PC-9 (cell line): ENCODE measurements around the gene NAT9. TPM values are rescaled to one million over a fixed set of nuclear protein-coding genes. Genes with fewer than 3 reads are reported as not detected.
A peak's percentile ranks its signal among the peaks of the same experiment; 100 is the strongest.

Experiments used
- BruUV-seq: library from RNA; stranded (reverse); fragments of 400-500 nt; replicated peaks from 2 replicates; lab custom pipeline; 2021; lab: Mats Ljungman, UMichigan
- CTCF ChIA-PET: fragments of 300-600 bp; sonication (Branson Sonifier 250); formaldehyde crosslinking; loops from one replicate; lab custom pipeline; 2022; ENCODE audit warnings: antibody characterized with exemption; lab: Charles Lee
- POLR2A ChIA-PET: fragments of 300-600 bp; sonication (Branson Sonifier 250); formaldehyde crosslinking; loops from one replicate; lab custom pipeline; 2022; ENCODE audit warnings: antibody characterized with exemption; ENCODE audit not compliant: unreplicated experiment; lab: Charles Lee
- DNase-seq, 2 experiments: peaks; one replicate each; pipeline versions ENCODE4 v3.0.0 to v3.0.0-alpha.2; 2015 to 2022; ENCODE audit warnings: mixed read lengths in 1 of 2
- H2AFZ ChIP-seq: fragments of 200-600 bp; sonication (generic); 2 replicates; pipeline ENCODE4 v1.8.1; 2017; ENCODE audit warnings: antibody characterized with exemption
- H3F3A ChIP-seq: fragments of 200-600 bp; sonication (generic); 2 replicates; pipeline ENCODE4 v1.8.1; 2017; ENCODE audit warnings: antibody characterized with exemption, mild to moderate bottlenecking, low read depth; ENCODE audit not compliant: insufficient read depth
- H3K27ac ChIP-seq: fragments of 200-600 bp; sonication (generic); 2 replicates; pipeline ENCODE4 v1.6.1; 2016; ENCODE audit warnings: mixed run types
- H3K27me3 ChIP-seq: fragments of 200-600 bp; sonication (generic); 2 replicates; pipeline ENCODE4 v1.6.1; 2016; ENCODE audit warnings: low read depth, mixed run types; ENCODE audit not compliant: insufficient read depth
- H3K36me3 ChIP-seq: fragments of 200-600 bp; sonication (generic); 2 replicates; pipeline ENCODE4 v1.6.1; 2016; ENCODE audit warnings: low read depth, mixed run types
- H3K4me1 ChIP-seq: fragments of 200-600 bp; sonication (generic); replicated peaks from 2 replicates; pipeline ENCODE4 v1.6.1; 2016; ENCODE audit warnings: mixed run types; ENCODE audit not compliant: insufficient read depth
- H3K4me2 ChIP-seq: fragments of 200-600 bp; sonication (generic); 2 replicates; pipeline ENCODE4 v1.6.1; 2017; ENCODE audit warnings: mixed run types
- H3K4me3 ChIP-seq: fragments of 200-600 bp; sonication (generic); 2 replicates; pipeline ENCODE4 v1.6.1; 2016; ENCODE audit warnings: mixed run types
- H3K79me2 ChIP-seq: fragments of 200-600 bp; sonication (generic); 2 replicates; pipeline ENCODE4 v1.6.1; 2017; ENCODE audit warnings: low read depth, mixed run types
- H3K9me2 ChIP-seq: fragments of 200-600 bp; sonication (generic); 2 replicates; pipeline ENCODE4 v1.8.1; 2017; ENCODE audit warnings: mild to moderate bottlenecking; ENCODE audit not compliant: insufficient read depth
- H3K9me3 ChIP-seq: fragments of 200-600 bp; sonication (generic); 2 replicates; pipeline ENCODE4 v1.8.1; 2016; ENCODE audit warnings: low read depth; ENCODE audit not compliant: insufficient read depth
- H4K20me1 ChIP-seq: fragments of 200-600 bp; sonication (generic); 2 replicates; pipeline ENCODE4 v1.8.1; 2017; ENCODE audit not compliant: insufficient read depth
- EZH2 ChIP-seq: fragments of 200-600 bp; sonication (generic); IDR thresholded peaks from 2 replicates; pipeline ENCODE4 v1.8.0; 2017; ENCODE audit warnings: antibody characterized with exemption, low read depth
- intact Hi-C: fragments of 100-400 bp; cut with micrococcal nuclease; formaldehyde crosslinking; loops from one replicate; pipeline ENCODE4 v1.10.0; 2022; ENCODE audit not compliant: unreplicated experiment
- total RNA-seq: library from RNA; stranded (reverse); gene quantifications from 2 replicates; pipeline ENCODE4 v1.2.3, GENCODE V29; 2021
- TF ChIP-seq, protein P1 (sequence below): fragments of 200-600 bp; sonication (generic); conservative IDR thresholded peaks from 2 replicates; pipeline ENCODE4 v1.6.1; 2017; ENCODE audit warnings: mixed run types, antibody characterized with exemption, mild to moderate bottlenecking, moderate library complexity

The NAT9 gene
- total RNA-seq, 1 experiment from 2014 or later: 31.5 TPM

DNA sequence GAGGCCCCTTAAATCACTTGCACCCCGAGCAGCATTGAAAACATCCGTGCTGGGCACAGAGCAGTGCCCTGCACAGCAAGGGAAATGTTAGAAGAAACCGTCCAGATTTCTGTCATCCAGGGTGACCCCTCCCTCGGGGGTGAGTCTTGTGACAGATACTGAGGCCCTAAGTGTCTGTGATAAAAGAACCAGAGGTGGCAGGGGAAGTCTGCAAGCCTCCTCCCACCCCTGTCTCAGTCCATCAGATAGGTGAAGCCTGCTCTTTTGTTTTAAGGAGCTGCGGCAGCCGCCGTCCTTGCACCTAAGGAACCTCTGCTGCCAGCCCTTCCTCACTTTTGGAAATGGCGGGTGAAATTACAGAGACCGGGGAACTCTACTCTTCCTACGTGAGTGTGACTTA, 845 bp upstream of the NAT9 start:
- BruUV-seq: no TSS peak
- Histone ChIP-seq H3K27me3 (no peaks in the 10 kb centered on the region), H3K4me3 (peak overlapping the region; percentile 58), H3K9me2 (no peaks in the 10 kb centered on the region), H3K9me3 (no peaks in the 10 kb centered on the region), H3K4me1 (peaks cover 16% of the 10 kb centered on the region), H3K79me2 (peaks cover 24% of the 10 kb centered on the region), H4K20me1 (peaks cover 5% of the 10 kb centered on the region; the same call in 1 of the 2 replicates), H3K36me3 (0 out of 2 replicates have a peak, but pooled peaks cover 5% of the 10 kb centered on the region), H2AFZ (peak overlapping the region; percentile 74), H3K27ac (no peak overlapping the region), H3F3A (0 out of 2 replicates have a peak, but pooled peaks cover 3% of the 10 kb centered on the region), H3K4me2 (peak overlapping the region; percentile 98)
- ChIA-PET CTCF (interaction anchor here (0.6 to 1.7 kb wide), 7 partner anchors 12 to 398 kb away, joined by 3 to 8 read pairs (median 4); no protein-coding TSS in a partner anchor), POLR2A (interaction anchor here (1.0 kb wide), 1 partner anchor 96 kb away, joined by 3 read pairs; no protein-coding TSS in a partner anchor)
- DNase-seq: no peak
- intact Hi-C loops: loop anchor here (10.0 kb wide), 1 partner anchor 178 kb away; no protein-coding TSS in a partner anchor
- TF ChIP-seq, protein P1, sequence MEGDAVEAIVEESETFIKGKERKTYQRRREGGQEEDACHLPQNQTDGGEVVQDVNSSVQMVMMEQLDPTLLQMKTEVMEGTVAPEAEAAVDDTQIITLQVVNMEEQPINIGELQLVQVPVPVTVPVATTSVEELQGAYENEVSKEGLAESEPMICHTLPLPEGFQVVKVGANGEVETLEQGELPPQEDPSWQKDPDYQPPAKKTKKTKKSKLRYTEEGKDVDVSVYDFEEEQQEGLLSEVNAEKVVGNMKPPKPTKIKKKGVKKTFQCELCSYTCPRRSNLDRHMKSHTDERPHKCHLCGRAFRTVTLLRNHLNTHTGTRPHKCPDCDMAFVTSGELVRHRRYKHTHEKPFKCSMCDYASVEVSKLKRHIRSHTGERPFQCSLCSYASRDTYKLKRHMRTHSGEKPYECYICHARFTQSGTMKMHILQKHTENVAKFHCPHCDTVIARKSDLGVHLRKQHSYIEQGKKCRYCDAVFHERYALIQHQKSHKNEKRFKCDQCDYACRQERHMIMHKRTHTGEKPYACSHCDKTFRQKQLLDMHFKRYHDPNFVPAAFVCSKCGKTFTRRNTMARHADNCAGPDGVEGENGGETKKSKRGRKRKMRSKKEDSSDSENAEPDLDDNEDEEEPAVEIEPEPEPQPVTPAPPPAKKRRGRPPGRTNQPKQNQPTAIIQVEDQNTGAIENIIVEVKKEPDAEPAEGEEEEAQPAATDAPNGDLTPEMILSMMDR: no peak
- TF ChIP-seq EZH2: no peak

DNA sequence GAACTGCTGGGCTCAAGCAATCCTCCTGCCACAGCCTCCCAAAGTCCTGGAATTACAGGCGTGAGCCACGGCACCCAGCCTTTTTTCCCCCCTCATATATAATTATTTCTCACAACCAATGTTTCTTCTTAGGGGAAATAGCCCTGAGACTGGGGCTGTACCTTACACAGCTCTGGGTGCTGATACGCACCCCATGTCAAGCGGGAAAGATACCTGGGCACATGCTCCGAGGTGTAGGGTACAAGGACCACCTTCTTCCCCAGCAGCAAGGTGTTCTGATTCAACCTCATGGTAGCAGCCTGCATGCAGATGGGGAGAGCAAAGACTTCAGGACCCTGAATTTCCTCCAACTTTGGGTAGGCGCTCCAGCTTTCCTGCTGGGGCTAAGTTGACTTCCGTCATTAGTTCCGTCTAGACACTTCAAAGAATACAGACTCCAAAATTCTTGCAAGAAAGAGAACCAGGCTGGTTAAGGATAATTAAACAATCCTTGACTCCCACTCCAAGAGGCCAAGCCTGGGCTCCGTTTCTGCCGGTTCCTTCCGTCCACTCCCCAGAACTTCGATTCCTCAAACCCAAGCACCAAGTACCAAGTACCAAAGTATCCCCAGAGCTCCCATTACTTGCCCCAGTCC, 619 bp downstream of the NAT9 start:
- 0 out of 2 replicates have a peak, but pooled peaks cover 5% of the 10 kb centered on the region for H3K36me3 ChIP-seq
- intact Hi-C loops: loop anchor here (10.0 kb wide), 1 partner anchor 179 kb away; no protein-coding TSS in a partner anchor
- peaks cover 10% of the 10 kb centered on the region; the same call in 1 of the 2 replicates for H3F3A ChIP-seq
- ChIA-PET CTCF (interaction anchor here (0.7 to 1.7 kb wide), 3 partner anchors 31 to 381 kb away, joined by 3 to 8 read pairs (median 6); no protein-coding TSS in a partner anchor), POLR2A (interaction anchor here (0.9 to 1.0 kb wide), 2 partner anchors 98 to 103 kb away, joined by 3 to 5 read pairs; no protein-coding TSS in a partner anchor)
- no peaks in the 10 kb centered on the region for H3K27me3 ChIP-seq
- no peaks in the 10 kb centered on the region for H3K9me3 ChIP-seq
- H3K79me2 ChIP-seq: peaks cover 24% of the 10 kb centered on the region
- H3K4me1 ChIP-seq: peaks cover 16% of the 10 kb centered on the region
- H4K20me1 ChIP-seq: peaks cover 6% of the 10 kb centered on the region
- no peaks in the 10 kb centered on the region for H3K9me2 ChIP-seq
- peak overlapping the region; percentile 91 for H3K4me2 ChIP-seq
- 0 out of 2 replicates have a peak overlapping the region, but pooled peaks have one; percentile 20 for H3K27ac ChIP-seq
- DNase-seq: no peak
- BruUV-seq: TSS peak; percentile 84
- no peak for TF ChIP-seq EZH2
- TF ChIP-seq, protein P1: no peak
- H2AFZ ChIP-seq: peak overlapping the region; percentile 81
- H3K4me3 ChIP-seq: peak overlapping the region; percentile 58

DNA sequence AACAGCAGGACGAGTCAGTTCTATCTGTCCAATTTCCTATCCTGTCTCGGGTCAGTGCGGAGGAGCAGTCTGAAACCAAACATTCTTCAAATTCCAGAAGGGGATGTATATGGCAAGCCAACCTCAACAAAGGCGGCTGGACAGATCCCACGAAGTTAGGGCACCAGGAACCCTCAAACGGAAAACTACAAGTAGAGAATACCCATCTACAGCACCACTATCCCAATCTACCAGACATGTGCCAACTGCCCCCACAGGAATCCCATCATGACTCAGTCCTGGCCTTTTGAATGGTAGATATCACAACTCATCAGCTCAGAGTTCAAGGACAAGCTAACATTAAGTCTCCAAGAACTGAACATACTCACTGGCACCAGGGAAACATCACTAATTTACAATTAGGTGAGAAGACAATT, 2.3 kb downstream of the NAT9 start:
- ChIA-PET CTCF (interaction anchor here (0.7 kb wide), 1 partner anchor 29 kb away, joined by 3 read pairs; no protein-coding TSS in a partner anchor), POLR2A (no interaction called here)

More for the DNA sequence above, 2.3 kb downstream of the NAT9 start:
- H3F3A ChIP-seq: peaks cover 25% of the 10 kb centered on the region; the same call in 1 of the 2 replicates
- 0 out of 2 replicates have a peak, but pooled peaks cover 5% of the 10 kb centered on the region for H3K36me3 ChIP-seq
- peaks cover 19% of the 10 kb centered on the region for H4K20me1 ChIP-seq
- no peaks in the 10 kb centered on the region for H3K27me3 ChIP-seq
- H3K9me2 ChIP-seq: no peaks in the 10 kb centered on the region
- peaks cover 27% of the 10 kb centered on the region for H3K4me1 ChIP-seq
- no peak overlapping the region for H3K27ac ChIP-seq
- no peak overlapping the region for H3K4me3 ChIP-seq
- no TSS peak for BruUV-seq
- intact Hi-C loops: loop anchor here (10.0 kb wide), 1 partner anchor 181 kb away; no protein-coding TSS in a partner anchor
- TF ChIP-seq EZH2: no peak
- TF ChIP-seq, protein P1: no peak
- peaks cover 24% of the 10 kb centered on the region for H3K79me2 ChIP-seq
- DNase-seq: no peak
- H3K9me3 ChIP-seq: no peaks in the 10 kb centered on the region
- H3K4me2 ChIP-seq: no peak overlapping the region
- H2AFZ ChIP-seq: no peak overlapping the region
